Mucosa of stomach (tissue), 1 donor: Measurements from ENCODE around the gene TBC1D14.
"Not testable (repeated sequence)": the region's sequence is repeated elsewhere in the genome, so short reads cannot be mapped to it uniquely, and the experiment has no call there.

ENCODE experiments used
- H3K27me3 ChIP-seq: one replicate; pipeline ENCODE4 v1.7.0; 2013; ENCODE audit warnings: mild to moderate bottlenecking, low read length; ENCODE audit not compliant: control insufficient read depth, insufficient read depth
- H3K36me3 ChIP-seq: one replicate; pipeline ENCODE4 v1.7.0; 2013; ENCODE audit warnings: low read length; ENCODE audit not compliant: control insufficient read depth, insufficient read depth
- H3K4me1 ChIP-seq: one replicate; pipeline ENCODE4 v1.7.0; 2013; ENCODE audit warnings: mild to moderate bottlenecking, low read length; ENCODE audit not compliant: control insufficient read depth, insufficient read depth
- H3K4me3 ChIP-seq: one replicate; pipeline ENCODE4 v1.7.0; 2013; ENCODE audit warnings: low read length
- H3K9ac ChIP-seq: one replicate; pipeline ENCODE4 v1.7.0; 2013; ENCODE audit warnings: mild to moderate bottlenecking, low read length, moderate library complexity
- H3K9me3 ChIP-seq: one replicate; pipeline ENCODE4 v1.7.0; 2013; ENCODE audit warnings: mild to moderate bottlenecking, low read length, moderate library complexity; ENCODE audit not compliant: control insufficient read depth
- donor health status: Pancreatic carcinoma.

Gene TBC1D14

GRCh38 chr4:7079483-7079882 is 169.9 kb downstream of the TBC1D14 start:
- H3K9me3 ChIP-seq, H3K36me3 ChIP-seq, H3K27me3 ChIP-seq, H3K9ac ChIP-seq, H3K4me3 ChIP-seq, H3K4me1 ChIP-seq: not testable (repeated sequence)

- H3K36me3 ChIP-seq, H3K27me3 ChIP-seq, H3K4me3 ChIP-seq, H3K9me3 ChIP-seq, H3K9ac ChIP-seq, H3K4me1 ChIP-seq: not testable (repeated sequence)
Measured at GRCh38 chr4:7079909-7080308, 170.3 kb downstream of the TBC1D14 start.
